HG02759 (cell line): ENCODE results near the gene USP38.
"Not testable (repeated sequence)": the region's sequence is repeated elsewhere in the genome, so short reads cannot be mapped to it uniquely, and the experiment has no call there.

Experiments used
- ATAC-seq: cut with Tn5 transposase; IDR thresholded peaks from one replicate; pipeline ENCODE4 v1.9.1; 2021; ENCODE audit warnings: mild to moderate bottlenecking, moderate library complexity; ENCODE audit not compliant: unreplicated experiment

The USP38 gene

GRCh38 chr4:143203577-143203976 lies 18.9 kb downstream of the USP38 start:
- ATAC-seq = no peak

DNA sequence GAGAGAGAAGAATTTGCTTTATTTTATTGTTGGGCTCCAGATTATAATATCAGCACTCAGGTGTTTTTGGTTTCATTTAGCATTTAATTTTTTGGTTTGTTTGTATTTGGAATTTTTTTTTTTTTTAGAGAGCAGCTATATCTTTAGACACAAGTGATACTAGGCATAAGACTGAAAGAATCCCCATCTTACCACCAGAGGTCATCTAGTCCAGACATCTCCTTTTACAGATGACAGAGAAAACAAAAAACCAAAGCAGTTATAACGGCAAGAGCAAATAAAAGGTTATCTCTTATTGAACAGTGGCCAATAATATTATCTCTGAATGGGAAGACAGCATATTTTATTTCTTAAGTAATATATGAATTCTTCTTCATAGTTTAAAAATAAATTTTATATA lies 22.8 kb downstream of the USP38 start:
- ATAC-seq = no peak

GRCh38 chr4:143212566-143212965 lies 27.8 kb downstream of the USP38 start:
- ATAC-seq = no peak

DNA sequence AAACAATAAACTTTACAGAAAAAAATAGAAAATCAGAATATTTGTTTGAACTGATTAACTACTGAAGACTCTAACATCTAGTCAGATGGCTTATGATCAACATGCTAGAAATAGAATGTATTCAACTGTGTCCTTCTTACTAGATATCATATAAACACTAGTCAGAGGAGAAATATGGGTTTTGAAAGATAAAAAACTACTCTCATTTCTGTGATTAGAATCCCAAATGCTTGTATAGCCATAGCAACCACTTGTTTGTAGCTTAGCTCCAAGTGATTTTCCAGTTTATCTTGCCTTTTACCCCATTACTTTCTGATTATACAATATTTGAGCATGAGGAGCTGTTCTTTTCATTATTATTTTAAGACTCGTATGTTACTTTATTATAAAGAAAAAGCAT lies 31.2 kb downstream of the USP38 start:
- ATAC-seq = no peak

- ATAC-seq = no peak
Observed at GRCh38 chr4:143224255-143224654, 39.5 kb downstream of the USP38 start.

DNA sequence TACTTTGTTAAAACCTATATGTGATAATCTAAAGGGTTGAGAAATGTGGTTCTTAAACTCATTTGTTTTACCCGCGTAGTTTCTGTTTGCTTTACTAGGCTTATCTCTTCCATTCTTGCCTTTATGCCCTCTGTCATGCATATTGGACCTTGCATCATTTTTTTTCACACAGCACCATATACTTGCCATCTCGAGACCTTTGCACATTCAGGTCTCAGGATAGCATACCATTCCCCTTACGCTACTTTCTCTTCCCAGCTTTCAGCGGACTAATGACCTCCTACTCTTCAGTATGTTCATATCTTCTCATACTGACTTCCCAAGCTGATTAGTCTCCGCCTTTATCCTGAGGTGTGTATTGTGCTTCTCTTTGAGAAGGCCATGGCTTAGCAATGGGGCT lies 40.5 kb downstream of the USP38 start:
- no peak for ATAC-seq

DNA sequence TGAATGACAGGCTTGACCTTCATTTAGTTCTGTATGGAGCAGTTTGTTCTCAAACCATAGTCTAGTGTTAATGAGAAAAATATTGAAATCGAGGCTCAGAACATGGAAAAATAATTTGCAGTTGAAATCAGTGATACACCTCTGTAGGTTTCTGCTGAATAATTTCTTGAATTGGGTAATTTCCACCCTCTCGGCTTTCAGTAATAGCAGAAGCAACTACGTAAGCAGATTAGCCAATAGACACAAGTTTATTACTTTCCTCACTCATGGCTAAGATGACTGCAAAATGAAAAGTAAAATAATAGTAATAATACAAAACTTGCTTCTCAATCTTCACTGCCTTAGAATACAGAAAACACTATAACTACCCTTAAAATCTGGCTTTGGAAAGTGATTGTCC lies 46.0 kb downstream of the USP38 start:
- ATAC-seq = no peak

- ATAC-seq = no peak
Observed at GRCh38 chr4:143232277-143232676, 47.6 kb downstream of the USP38 start.

DNA sequence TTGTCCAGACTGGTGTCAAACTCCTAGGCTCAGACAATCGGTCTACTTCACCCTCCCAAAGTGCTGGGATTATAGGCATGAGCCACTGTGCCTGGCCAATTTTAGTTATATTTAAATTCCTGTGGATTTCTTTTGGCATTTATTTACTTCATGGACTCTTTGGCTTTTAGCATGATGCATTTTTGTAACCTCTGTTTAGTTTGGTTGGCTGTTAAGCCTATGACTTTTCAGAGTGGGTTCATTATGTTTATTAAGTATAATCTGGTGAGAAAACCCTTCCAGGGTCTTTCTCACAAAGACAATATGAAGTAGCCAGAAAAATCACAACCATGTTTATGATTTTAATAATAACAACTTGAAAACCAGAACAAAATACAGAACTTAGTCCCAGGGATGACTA lies 49.4 kb downstream of the USP38 start:
- ATAC-seq = no peak

GRCh38 chr4:143237195-143237594 lies 52.5 kb downstream of the USP38 start:
- not testable (repeated sequence) for ATAC-seq

- ATAC-seq = no peak
Observed at GRCh38 chr4:143240939-143241679, 56.4 kb downstream of the USP38 start.

DNA sequence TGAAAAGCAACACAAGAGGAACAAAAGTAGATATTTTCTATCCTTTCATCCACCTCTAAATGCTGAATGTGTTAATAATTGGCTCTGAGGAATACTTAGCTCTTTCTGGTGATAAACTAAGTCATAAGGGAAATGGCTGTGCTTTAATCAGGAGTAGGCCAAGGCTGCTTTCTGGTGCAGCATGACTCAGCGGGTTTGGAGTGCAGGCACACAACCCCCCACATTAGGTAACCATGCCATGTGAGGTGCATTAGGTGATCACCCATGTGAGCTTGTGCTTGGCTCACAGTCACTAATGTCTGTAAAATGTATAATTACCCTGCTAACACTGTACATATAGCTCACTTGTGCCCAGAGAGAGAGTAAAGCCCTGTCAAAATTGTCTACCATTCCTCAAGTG lies 57.2 kb downstream of the USP38 start:
- no peak for ATAC-seq

GRCh38 chr4:143243041-143243440 lies 58.3 kb downstream of the USP38 start:
- ATAC-seq = no peak

DNA sequence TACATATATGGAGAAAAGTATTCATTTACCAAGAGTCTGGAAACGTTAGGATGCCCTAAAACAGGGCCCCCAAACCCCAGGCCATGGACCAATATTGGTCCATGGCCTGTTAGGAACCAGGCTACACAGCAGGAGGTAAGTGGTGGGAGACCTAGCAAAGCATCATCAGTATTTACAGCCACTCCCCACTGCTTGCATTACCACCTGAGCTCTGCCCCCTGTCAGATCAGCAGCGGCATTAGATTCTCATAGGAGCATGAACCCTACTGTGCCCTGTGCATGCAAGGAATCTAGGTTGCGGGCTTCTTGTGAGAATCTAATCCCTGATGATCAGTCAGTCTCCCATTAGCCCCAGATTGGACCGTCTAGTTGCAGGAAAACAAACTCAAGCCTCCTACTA lies 62.3 kb downstream of the USP38 start:
- no peak for ATAC-seq

DNA sequence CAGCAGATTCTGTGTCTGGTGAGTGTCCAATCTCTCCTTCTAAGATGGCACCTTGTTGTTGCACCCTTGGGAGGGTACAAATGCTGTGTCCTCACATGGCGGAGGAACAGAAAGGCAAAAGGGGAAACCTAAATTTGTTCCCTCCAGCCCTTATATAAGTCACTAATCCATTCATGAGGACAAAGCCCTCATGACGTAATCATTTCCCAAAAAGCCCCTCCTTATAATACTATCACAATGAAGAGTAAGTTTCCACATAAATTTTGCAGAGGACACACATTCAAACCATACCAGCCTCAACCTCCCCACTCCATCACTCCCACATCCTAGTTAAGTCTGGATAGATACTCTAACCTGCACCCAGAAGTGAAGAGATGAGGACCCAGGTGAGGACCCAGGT lies 63.1 kb downstream of the USP38 start:
- no peak for ATAC-seq

GRCh38 chr4:143248827-143249226 lies 64.1 kb downstream of the USP38 start:
- ATAC-seq = no peak

- no peak for ATAC-seq
Observed at GRCh38 chr4:143250617-143251016, 65.9 kb downstream of the USP38 start.

GRCh38 chr4:143251348-143251747 lies 66.6 kb downstream of the USP38 start:
- ATAC-seq = no peak

GRCh38 chr4:143251779-143252178 lies 67.1 kb downstream of the USP38 start:
- ATAC-seq = no peak

- no peak for ATAC-seq
Observed at GRCh38 chr4:143252478-143252877, 67.8 kb downstream of the USP38 start.

DNA sequence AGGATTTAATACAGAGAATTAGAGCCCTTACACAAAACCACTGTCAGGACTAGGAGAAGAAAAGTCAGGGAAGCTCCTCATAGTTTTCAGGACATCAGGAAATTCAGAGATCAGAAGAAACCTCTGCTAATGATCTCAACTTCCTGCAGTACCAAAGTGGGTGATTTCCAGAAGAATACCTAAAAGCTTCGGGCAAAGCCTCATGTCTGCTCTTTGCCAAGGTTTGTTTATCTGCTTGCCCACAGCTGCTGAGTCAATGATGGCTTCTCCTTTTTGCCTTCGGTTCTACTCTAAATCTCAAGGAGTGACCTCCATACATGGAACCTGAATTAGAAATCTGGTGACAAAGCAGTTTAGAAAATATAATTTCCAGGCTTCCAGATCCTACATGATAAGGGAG lies 68.4 kb downstream of the USP38 start:
- ATAC-seq = no peak

DNA sequence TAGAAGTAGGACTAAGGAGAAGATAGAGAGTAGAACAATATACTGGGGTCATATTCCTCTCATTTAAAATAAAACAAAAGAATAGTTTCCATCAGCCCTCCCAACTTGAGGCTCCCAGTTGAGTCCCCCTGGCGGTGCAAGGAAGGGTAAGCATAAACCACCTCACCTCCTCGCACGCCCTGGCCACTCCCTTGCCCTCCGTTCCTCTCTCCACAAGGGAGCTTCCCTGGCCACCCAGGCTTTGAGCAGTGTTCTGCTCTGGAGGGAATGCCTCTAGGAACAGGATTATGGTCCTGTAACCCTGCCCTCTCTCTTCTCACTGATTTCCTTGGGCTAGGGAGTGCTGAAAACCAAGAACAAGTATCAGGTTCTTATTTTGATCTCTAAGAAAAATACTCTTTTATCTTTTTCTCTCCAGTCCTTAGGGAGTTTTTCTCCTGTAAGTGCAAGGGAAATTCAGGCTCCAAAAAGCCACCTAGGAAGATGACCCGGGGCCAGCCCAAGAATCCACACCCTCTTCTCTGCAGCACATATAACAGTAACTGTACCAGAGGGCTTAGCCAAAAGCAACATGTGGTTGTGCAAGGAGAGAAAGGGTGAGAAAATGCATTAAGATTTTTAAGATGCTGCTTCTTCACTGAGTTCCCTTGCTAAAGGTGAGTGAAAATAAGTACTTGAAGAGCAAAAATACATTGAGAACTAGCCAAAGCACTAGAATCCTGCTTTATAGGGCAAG lies 69.9 kb downstream of the USP38 start:
- no peak for ATAC-seq

DNA sequence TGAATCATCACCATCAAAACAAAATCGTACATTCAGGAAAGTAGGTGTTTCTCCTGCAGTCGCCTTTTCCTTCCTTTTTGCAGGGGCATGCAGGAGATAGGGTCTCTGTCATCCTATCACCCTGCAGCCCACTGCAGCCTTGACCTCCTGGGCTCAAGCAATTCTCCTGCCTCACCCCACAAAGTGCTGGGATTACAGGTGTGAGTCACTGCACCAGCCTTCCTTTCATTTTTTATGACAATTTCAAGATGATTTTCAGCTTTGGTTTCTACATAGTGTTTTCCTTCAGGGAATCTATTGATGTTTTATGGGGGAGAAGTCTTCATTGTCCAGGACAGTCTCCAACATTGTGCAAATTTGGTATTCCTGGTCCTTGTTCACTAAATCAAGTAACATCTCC lies 71.7 kb downstream of the USP38 start:
- ATAC-seq = no peak
